HG02759 (cell line): ENCODE measurements around the gene ANKLE2.

ENCODE experiments used
- ATAC-seq: cut with Tn5 transposase; IDR thresholded peaks from one replicate; pipeline ENCODE4 v1.9.1; 2021; ENCODE audit warnings: mild to moderate bottlenecking, moderate library complexity; ENCODE audit not compliant: unreplicated experiment

The ANKLE2 gene

GRCh38 chr12:132747896-132748295 is 13.7 kb downstream of the ANKLE2 start:
- no peak for ATAC-seq

- ATAC-seq = no peak
Observed at GRCh38 chr12:132747395-132747794, 14.2 kb downstream of the ANKLE2 start.

GRCh38 chr12:132746613-132747012 is 15.0 kb downstream of the ANKLE2 start:
- ATAC-seq = no peak

GRCh38 chr12:132743831-132744230 is 17.8 kb downstream of the ANKLE2 start:
- no peak for ATAC-seq

DNA sequence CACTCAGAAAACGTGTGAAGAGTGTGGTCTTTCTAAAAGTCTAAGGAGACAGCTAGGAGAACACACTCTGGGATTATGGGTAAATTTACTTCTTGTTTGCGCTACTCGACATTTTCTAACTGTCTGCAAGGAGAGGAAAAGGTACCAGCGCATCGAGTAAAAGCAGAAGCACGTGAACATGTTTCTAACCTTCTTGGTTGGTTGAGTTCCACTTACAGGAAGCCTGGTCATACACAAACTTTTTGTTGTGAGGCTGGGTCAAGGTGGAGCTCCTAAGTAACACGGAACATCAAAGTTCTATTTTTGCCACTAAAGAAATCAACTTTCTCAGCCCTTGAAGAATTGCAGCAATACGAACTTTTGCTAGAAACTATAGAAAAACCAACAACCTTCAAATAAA is 20.0 kb downstream of the ANKLE2 start:
- ATAC-seq = no peak

- ATAC-seq = no peak
Observed at GRCh38 chr12:132740652-132741051, 21.0 kb downstream of the ANKLE2 start.

DNA sequence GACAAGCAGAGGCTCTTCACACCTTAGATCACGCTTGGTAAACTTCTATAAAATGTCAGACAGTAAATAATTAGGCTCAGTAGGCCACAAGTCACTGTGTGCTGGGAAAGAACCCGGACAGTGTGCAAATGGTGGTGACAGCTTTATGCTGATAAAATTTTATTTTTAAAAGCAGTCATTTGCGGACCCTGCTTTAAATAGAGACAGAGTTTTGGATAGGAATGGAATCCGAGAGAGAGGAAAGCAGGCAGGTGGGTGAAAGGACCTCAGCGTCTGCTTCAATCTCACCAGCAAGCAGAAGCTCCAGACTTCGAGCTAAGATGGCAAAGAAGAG is 21.4 kb downstream of the ANKLE2 start:
- ATAC-seq = no peak

GRCh38 chr12:132739600-132740312 is 21.9 kb downstream of the ANKLE2 start:
- ATAC-seq = no peak

GRCh38 chr12:132736913-132737312 is 24.7 kb downstream of the ANKLE2 start:
- no peak for ATAC-seq

DNA sequence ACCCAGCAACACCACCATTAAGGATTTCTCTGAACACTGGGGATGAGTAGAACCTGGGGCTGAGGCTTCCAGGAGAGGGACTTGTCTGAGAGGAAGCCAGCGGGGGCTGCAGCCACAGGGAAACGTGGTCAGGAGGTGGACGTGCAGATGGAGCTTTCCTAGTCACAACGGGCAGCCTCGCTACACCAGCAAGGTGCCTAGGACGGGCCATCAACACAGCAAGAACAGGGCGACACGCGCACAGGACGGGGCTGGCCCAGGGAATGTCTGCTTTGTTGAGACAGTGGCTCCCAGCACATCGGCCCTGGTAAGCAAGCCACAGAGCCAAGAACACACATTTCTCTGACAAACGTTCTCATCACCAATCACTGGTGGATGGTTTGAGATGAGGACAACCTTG is 25.3 kb downstream of the ANKLE2 start:
- no peak for ATAC-seq

DNA sequence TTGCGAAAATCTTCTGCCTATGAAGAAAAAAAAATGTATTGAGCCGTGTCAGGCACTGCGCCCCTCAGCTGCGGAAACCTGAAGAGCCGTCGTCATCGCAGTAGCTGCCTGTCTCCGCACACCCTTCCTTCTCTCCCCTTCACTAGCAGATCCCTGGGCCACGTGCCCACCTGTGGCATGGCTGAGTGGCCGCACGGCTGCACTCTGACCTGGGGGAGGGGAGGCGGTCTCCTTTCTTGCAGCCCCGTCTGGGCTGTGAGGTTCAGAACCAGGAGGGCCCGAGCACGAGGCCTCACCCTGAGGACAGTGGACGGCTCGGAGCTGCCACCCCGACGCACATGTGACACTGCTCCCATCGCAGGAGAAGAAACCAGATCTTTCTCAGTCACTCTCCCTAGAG is 26.1 kb downstream of the ANKLE2 start:
- no peak for ATAC-seq

DNA sequence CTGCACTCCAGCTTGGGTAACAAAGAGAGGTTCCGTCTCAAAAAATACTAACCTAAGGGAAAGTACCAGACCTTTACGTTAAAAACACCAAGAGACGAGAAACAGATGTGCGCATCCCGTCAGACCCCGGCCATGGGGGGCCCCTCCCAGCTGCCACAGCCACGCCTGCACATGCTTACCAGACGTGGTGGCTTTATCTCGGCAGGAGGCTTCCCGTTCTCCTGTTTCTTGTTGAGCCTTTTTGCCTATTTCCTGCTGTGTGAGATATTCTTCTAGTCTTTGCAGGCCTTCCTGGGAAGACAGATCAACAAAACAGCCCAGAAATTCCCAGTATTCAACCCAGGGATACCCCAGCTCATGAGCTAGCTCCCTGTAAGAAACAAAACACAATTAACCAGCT is 27.4 kb downstream of the ANKLE2 start:
- ATAC-seq = no peak

GRCh38 chr12:132731574-132731973 is 30.1 kb downstream of the ANKLE2 start:
- no peak for ATAC-seq

DNA sequence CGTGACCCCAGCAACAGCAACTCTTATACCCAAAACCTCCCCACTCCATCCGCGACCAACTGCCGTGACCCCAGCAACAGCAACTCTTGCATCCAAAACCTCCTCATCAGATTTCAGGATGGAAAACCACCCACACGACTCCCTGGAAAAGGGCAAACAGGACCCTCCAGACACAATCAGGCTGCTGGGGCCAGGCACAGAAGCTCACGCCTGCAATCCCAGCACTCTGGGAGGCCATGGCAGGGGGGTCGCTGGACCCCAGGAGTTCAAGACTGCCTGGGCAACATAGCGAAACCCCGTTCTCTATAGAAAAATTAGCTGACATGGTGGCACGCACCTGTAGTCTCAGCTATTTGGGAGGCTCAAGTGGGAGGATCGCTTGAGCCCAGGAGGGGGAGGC is 31.3 kb downstream of the ANKLE2 start:
- no peak for ATAC-seq

GRCh38 chr12:132729541-132730320 is 31.9 kb downstream of the ANKLE2 start:
- ATAC-seq = no peak

GRCh38 chr12:132728502-132728901 is 33.1 kb downstream of the ANKLE2 start:
- no peak for ATAC-seq

DNA sequence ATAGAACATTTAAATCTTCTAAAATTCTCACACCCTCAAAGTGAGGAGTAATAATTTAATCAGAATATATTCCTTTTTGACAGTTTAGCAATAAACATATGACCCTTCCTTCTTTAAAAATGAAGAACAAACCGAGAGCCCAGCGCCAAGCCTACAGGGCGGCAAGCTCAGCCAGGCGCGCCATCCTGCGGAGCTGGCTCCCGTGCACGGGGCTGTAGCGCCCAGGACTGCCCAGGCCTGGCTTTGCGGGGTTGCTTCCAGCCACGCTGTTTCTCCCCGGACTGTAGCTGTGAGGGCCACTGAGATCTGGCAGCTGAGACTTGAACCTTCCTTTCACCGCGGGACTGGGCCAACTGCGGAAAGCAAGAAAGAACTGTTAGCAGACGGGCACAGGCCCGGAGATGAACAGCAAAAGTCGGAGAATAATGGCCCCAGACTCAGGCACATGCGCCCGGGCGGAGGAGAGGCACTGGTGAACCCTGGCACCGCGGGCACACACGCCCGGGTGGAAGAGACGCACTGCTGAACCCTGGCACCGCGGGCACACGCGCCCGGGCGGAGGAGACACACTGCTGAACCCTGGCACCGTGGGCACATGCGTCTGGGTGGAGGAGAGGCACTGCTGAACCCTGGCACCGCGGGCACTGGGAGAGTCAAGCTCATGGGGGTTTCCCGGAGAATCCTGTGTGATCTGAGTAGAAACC is 34.4 kb downstream of the ANKLE2 start:
- no peak for ATAC-seq

DNA sequence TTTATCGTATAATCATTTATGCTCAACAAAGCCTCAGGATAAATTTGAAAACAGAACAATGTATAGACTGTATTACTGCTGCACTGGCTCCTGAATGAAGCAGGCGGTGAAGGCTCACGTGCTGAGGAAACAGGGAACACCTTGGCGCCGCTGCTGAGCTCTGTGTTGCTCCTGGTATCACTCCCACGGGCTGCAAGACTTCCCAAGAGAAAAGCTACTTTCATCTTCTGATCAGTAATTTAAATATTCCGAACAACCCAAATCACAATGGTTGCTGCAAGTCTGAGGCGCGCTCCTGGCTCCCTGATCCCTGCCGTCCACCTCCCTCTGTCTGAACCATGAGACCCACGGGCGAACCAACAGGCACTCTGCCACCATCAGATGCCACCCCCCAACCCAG is 35.2 kb downstream of the ANKLE2 start:
- no peak for ATAC-seq

DNA sequence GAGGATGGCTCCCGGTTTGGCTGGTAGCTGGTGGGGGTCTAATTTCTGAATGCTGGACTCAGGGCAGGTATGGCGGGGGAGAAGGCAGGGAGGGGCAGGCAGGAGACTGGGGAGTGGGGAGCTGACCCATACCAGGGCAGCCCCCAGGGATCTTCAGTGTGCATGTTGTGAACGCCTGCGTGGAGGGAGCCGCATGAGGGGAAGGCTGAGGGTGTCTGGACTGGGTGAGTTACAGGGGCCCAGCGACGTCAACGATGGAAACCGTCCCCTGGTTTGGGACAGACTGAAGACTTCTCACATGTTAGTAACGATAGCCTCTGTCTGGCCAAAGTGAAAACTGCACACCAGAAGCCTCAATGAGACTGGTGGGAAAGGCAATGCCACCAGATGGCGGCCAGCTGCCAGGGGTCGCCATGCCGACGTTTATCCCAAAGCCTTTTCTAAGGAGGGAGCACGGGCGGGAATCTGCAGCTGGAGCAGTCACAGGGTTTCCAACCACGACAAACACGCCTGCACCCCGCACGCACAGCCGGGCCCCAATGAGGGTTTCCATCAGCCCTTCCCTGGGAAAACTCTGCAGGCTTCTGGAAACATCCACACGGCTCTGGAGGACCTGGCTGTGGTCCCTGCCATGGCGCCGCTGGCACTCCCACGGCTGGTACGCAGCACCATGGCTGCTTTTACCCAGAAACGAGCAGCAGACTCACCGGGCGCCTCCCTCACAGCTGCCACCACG is 37.0 kb downstream of the ANKLE2 start:
- no peak for ATAC-seq

GRCh38 chr12:132723764-132724140 is 37.9 kb downstream of the ANKLE2 start:
- no peak for ATAC-seq

DNA sequence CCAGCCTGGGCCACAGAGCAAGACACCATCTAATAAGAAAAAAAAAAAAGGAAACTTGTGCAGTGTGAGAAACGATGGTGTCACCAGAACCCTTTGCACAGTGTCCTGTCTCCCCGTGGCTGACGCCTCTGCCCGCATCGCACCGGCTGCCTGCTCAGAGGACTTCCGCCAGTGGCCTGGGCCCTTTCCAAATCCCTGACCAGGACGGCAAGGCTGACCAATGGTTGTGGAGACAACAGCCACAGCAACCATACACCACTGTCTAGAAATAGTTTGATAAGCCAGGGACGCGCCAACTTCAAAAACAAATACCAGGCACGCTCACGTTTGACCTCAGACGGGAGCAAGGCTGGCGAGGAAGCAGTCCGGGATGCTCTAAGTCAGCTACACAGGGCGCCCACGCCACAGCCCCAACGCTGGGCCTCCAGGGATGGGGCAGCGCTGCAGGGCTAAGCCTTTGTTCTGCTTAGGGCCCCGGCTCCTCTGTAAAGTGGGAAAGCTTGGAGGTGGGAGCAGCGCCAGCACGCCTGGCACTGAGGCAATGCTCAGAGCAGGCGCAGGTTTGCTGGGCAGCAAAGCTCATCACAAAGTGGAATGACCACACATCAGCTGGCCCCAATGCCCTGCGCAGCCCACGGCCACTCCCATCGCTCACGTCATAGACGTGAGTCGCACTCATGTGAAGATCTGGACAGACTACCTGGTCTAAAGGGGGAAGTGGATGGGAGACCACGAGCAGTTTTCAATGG is 38.4 kb downstream of the ANKLE2 start:
- ATAC-seq = no peak
